ENCODE measurements around the gene PLEKHN1.

Gene PLEKHN1

DNA sequence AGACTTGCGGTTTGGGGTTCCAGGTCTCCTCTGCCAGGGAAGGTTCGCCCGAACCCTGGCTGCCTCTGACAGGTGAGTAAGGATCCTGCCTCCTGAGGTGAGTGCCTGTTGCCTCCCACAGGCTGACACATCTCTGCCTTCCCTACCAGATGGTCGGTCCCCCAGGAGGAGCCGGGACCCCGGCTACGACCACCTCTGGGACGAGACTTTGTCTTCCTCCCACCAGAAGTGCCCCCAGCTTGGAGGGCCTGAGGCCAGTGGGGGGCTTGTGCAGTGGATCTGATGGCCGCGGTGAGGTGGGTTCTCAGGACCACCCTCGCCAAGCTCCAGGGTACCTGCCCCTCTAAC lies 8.0 kb downstream of the PLEKHN1 start:
- H3K4me2 ChIP-seq (ENCODE audit: low read length), result no peak overlapping the region
- H3K27me3 ChIP-seq (ENCODE audit: insufficient read depth, low read length), result peaks cover 6% of the 10 kb centered on the region; the same call in 1 of the 2 replicates
- H3K79me2 ChIP-seq (ENCODE audit: insufficient read depth, low read length), result no peaks in the 10 kb centered on the region
- H3K4me3 ChIP-seq (ENCODE audit: low read depth, low read length, poor library complexity, severe bottlenecking), result no peak overlapping the region
- no peaks in the 10 kb centered on the region for H3K9me2 ChIP-seq (ENCODE audit: low read depth, low read length)
- TF ChIP-seq, protein P1, sequence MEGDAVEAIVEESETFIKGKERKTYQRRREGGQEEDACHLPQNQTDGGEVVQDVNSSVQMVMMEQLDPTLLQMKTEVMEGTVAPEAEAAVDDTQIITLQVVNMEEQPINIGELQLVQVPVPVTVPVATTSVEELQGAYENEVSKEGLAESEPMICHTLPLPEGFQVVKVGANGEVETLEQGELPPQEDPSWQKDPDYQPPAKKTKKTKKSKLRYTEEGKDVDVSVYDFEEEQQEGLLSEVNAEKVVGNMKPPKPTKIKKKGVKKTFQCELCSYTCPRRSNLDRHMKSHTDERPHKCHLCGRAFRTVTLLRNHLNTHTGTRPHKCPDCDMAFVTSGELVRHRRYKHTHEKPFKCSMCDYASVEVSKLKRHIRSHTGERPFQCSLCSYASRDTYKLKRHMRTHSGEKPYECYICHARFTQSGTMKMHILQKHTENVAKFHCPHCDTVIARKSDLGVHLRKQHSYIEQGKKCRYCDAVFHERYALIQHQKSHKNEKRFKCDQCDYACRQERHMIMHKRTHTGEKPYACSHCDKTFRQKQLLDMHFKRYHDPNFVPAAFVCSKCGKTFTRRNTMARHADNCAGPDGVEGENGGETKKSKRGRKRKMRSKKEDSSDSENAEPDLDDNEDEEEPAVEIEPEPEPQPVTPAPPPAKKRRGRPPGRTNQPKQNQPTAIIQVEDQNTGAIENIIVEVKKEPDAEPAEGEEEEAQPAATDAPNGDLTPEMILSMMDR (IDR thresholded peaks at IDR 0.05; ENCODE audit: low read length), result no peak
- no peak for TF ChIP-seq EZH2 (IDR thresholded peaks at IDR 0.05; ENCODE audit: borderline replicate concordance, low read length)
- H3F3A ChIP-seq (ENCODE audit: insufficient read depth, low read length), result no peaks in the 10 kb centered on the region
- H3K9me3 ChIP-seq (ENCODE audit: low read length), result no peaks in the 10 kb centered on the region
- H3K4me1 ChIP-seq (ENCODE audit: insufficient read depth, low read length, severe bottlenecking), result peaks cover 7% of the 10 kb centered on the region
- no peaks in the 10 kb centered on the region for H4K20me1 ChIP-seq (ENCODE audit: insufficient read depth, low read length)
- H3K9ac ChIP-seq (ENCODE audit: low read length), result no peak overlapping the region
- no peaks in the 10 kb centered on the region for H3K36me3 ChIP-seq (ENCODE audit: insufficient read depth, low read length)
- H2AFZ ChIP-seq (ENCODE audit: low read length), result no peak overlapping the region
- no peak overlapping the region for H3K27ac ChIP-seq (ENCODE audit: low read depth, low read length, poor library complexity, severe bottlenecking)

DNA sequence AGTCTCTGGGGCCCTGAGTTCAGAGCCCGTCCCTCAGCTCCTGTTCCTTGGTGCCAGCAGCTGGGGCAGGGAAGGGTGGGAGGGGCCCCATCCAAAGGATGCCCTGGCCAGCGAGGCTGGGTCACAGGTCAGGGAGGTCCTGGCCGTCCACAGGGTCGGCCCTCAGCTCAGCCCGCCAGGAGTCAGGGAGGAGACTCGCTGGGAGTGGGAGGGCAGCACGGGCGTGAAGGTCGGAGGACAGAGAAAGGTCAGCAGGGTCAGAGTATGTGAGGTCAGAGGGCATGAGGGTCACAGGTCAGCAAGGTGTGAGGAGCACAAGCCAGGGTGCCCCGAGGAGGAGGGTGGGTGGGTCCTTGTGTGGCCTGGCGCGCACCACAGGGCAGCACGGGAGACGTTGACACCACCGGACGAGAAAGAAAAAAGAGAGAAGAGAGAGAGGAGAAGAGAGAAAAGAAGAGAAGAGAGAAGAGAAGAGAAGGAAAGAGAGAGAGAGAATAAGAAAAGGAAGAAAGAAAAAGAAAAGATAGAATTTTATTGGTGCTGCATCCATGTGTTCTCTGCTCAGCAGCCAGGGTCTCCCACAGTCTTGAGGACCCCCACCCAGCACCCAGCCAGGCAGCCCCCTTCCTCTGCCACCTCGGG lies 8.5 kb downstream of the PLEKHN1 start:
- Histone ChIP-seq H3F3A (ENCODE audit: insufficient read depth, low read length) (no peaks in the 10 kb centered on the region), H3K4me1 (ENCODE audit: insufficient read depth, low read length, severe bottlenecking) (peaks cover 7% of the 10 kb centered on the region), H3K9me2 (ENCODE audit: low read depth, low read length) (no peaks in the 10 kb centered on the region), H3K36me3 (ENCODE audit: insufficient read depth, low read length) (no peaks in the 10 kb centered on the region), H3K9ac (ENCODE audit: low read length) (no peak overlapping the region), H4K20me1 (ENCODE audit: insufficient read depth, low read length) (no peaks in the 10 kb centered on the region), H3K4me2 (ENCODE audit: low read length) (no peak overlapping the region), H3K79me2 (ENCODE audit: insufficient read depth, low read length) (no peaks in the 10 kb centered on the region), H2AFZ (ENCODE audit: low read length) (no peak overlapping the region), H3K27me3 (ENCODE audit: insufficient read depth, low read length) (peaks cover 6% of the 10 kb centered on the region; the same call in 1 of the 2 replicates), H3K9me3 (ENCODE audit: low read length) (no peaks in the 10 kb centered on the region), H3K4me3 (ENCODE audit: low read depth, low read length, poor library complexity, severe bottlenecking) (no peak overlapping the region), H3K27ac (ENCODE audit: low read depth, low read length, poor library complexity, severe bottlenecking) (no peak overlapping the region)
- TF ChIP-seq, protein P1 (IDR thresholded peaks at IDR 0.05; ENCODE audit: low read length), result no peak
- TF ChIP-seq EZH2 (IDR thresholded peaks at IDR 0.05; ENCODE audit: borderline replicate concordance, low read length), result no peak

DNA sequence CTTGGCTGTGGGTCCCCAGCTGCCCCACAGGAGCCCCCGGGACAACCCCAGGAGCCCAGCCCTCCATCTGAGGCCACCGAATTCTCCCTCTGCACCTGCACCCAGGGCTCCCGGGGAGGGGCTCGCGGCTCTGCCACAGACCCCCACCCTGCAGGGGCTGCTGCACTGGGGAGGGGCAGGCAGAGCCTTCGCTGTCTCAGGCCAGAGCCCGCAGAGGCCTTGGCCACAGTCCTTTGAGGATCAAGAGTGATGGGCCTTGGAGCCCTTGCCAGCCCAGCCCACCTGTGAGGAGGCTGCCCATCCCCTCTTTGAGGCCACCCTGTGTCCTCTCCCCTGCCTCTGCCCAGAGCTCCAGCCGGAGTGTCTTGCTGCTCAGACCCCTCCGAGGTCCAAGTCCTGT lies 9.1 kb downstream of the PLEKHN1 start:
- Histone ChIP-seq H3F3A (ENCODE audit: insufficient read depth, low read length) (no peaks in the 10 kb centered on the region), H3K27ac (ENCODE audit: low read depth, low read length, poor library complexity, severe bottlenecking) (no peak overlapping the region), H3K9me2 (ENCODE audit: low read depth, low read length) (no peaks in the 10 kb centered on the region), H3K9ac (ENCODE audit: low read length) (no peak overlapping the region), H3K79me2 (ENCODE audit: insufficient read depth, low read length) (no peaks in the 10 kb centered on the region), H3K4me1 (ENCODE audit: insufficient read depth, low read length, severe bottlenecking) (peaks cover 7% of the 10 kb centered on the region), H3K4me3 (ENCODE audit: low read depth, low read length, poor library complexity, severe bottlenecking) (no peak overlapping the region), H3K27me3 (ENCODE audit: insufficient read depth, low read length) (peaks cover 6% of the 10 kb centered on the region; the same call in 1 of the 2 replicates), H3K36me3 (ENCODE audit: insufficient read depth, low read length) (no peaks in the 10 kb centered on the region), H3K4me2 (ENCODE audit: low read length) (no peak overlapping the region), H3K9me3 (ENCODE audit: low read length) (no peaks in the 10 kb centered on the region), H4K20me1 (ENCODE audit: insufficient read depth, low read length) (no peaks in the 10 kb centered on the region), H2AFZ (ENCODE audit: low read length) (no peak overlapping the region)
- TF ChIP-seq, protein P1 (IDR thresholded peaks at IDR 0.05; ENCODE audit: low read length), result no peak
- TF ChIP-seq EZH2 (IDR thresholded peaks at IDR 0.05; ENCODE audit: borderline replicate concordance, low read length), result no peak
